WTC11 (cell line): Measurements from ENCODE around the gene METTL22. TPM values are rescaled to one million over a fixed set of nuclear protein-coding genes. Genes with fewer than 3 reads are reported as not detected.

Experiments
- ATAC-seq: fragments of 200-7000 bp; cut with Tn5 transposase; 2 replicates; pipeline ENCODE4 v1.10.0; 2021; ENCODE audit warnings: mild to moderate bottlenecking, moderate library complexity
- CTCF ChIA-PET: fragments of 300-600 bp; sonication (Branson Sonifier 250); formaldehyde crosslinking; loops from one replicate; lab custom pipeline; 2021; ENCODE audit warnings: antibody characterized with exemption; lab: Charles Lee
- POLR2A ChIA-PET: fragments of 350-600 bp; sonication (Branson Sonifier 250); formaldehyde crosslinking; loops from one replicate; lab custom pipeline; 2021; ENCODE audit warnings: antibody characterized with exemption; lab: Charles Lee
- DNase-seq: peaks from one replicate; pipeline ENCODE4 v3.0.0; 2021; ENCODE audit warnings: low spot score
- H3K27ac Mint-ChIP-seq: 2 replicates; pipeline ENCODE4 v1.8.0; 2021; ENCODE audit warnings: mixed read lengths
- H3K27me3 Mint-ChIP-seq: 2 replicates; pipeline ENCODE4 v1.8.0; 2021; ENCODE audit warnings: low read depth, mild to moderate bottlenecking, moderate library complexity, mixed read lengths
- H3K36me3 Mint-ChIP-seq: 2 replicates; pipeline ENCODE4 v1.8.0; 2021; ENCODE audit warnings: mixed read lengths
- H3K4me1 Mint-ChIP-seq: 2 replicates; pipeline ENCODE4 v1.8.0; 2022; ENCODE audit warnings: mixed read lengths
- H3K4me3 Mint-ChIP-seq: 2 replicates; pipeline ENCODE4 v1.8.0; 2021; ENCODE audit warnings: mild to moderate bottlenecking, moderate library complexity, mixed read lengths
- H3K9me3 Mint-ChIP-seq: 2 replicates; pipeline ENCODE4 v1.8.0; 2021; ENCODE audit warnings: mixed read lengths
- CREM ChIP-seq: sonication (generic); formaldehyde crosslinking; IDR thresholded peaks from 2 replicates; pipeline ENCODE4 v1.8.1; 2022; ENCODE audit warnings: mild to moderate bottlenecking, missing genetic modification reagents, moderate library complexity
- GABPB1 ChIP-seq: sonication (generic); formaldehyde crosslinking; IDR thresholded peaks from 2 replicates; pipeline ENCODE4 v1.8.1; 2023; ENCODE audit warnings: mild to moderate bottlenecking, missing genetic modification reagents
- IRF2 ChIP-seq: sonication (generic); formaldehyde crosslinking; IDR thresholded peaks from 2 replicates; pipeline ENCODE4 v1.8.0; 2022; ENCODE audit warnings: low read depth, missing genetic modification reagents, borderline replicate concordance
- SMAD3 ChIP-seq: sonication (generic); formaldehyde crosslinking; IDR thresholded peaks from 2 replicates; pipeline ENCODE4 v1.8.0; 2022; ENCODE audit warnings: missing genetic modification reagents, mild to moderate bottlenecking, borderline replicate concordance
- TP53 ChIP-seq: sonication (generic); formaldehyde crosslinking; IDR thresholded peaks from 2 replicates; pipeline ENCODE4 v1.8.1; 2023; ENCODE audit warnings: mild to moderate bottlenecking, missing genetic modification reagents
- total RNA-seq: library from RNA; stranded (reverse); gene quantifications from 3 replicates; pipeline ENCODE4 v1.2.3, GENCODE V29; 2021
- TF ChIP-seq, protein P1 (sequence below): fragments of 250-450 bp; sonication (Bioruptor Pico); IDR thresholded peaks from 2 replicates; pipeline ENCODE4 v1.9.0; 2021; ENCODE audit warnings: moderate library complexity, mild to moderate bottlenecking, inconsistent platforms, borderline replicate concordance
- TF ChIP-seq, protein P2 (sequence below): fragments of 250-450 bp; sonication (Bioruptor Pico); IDR thresholded peaks from 2 replicates; pipeline ENCODE4 v1.9.0; 2021; ENCODE audit warnings: mild to moderate bottlenecking, borderline replicate concordance
- TF ChIP-seq, protein P3 (sequence below): fragments of 200-600 bp; IDR thresholded peaks from 2 replicates; pipeline ENCODE4 v1.8.0; 2022; ENCODE audit warnings: antibody characterized with exemption
- TF ChIP-seq, protein P4 (sequence below): sonication (generic); formaldehyde crosslinking; IDR thresholded peaks from 2 replicates; pipeline ENCODE4 v1.8.0; 2022; ENCODE audit warnings: mild to moderate bottlenecking, missing genetic modification reagents
- TF ChIP-seq, protein P5 (sequence below): sonication (generic); formaldehyde crosslinking; IDR thresholded peaks from 2 replicates; pipeline ENCODE4 v1.8.1; 2023; ENCODE audit warnings: mild to moderate bottlenecking, missing genetic modification reagents, moderate library complexity

Gene METTL22
- total RNA-seq, 1 experiment from 2014 or later: 82.0 TPM

DNA sequence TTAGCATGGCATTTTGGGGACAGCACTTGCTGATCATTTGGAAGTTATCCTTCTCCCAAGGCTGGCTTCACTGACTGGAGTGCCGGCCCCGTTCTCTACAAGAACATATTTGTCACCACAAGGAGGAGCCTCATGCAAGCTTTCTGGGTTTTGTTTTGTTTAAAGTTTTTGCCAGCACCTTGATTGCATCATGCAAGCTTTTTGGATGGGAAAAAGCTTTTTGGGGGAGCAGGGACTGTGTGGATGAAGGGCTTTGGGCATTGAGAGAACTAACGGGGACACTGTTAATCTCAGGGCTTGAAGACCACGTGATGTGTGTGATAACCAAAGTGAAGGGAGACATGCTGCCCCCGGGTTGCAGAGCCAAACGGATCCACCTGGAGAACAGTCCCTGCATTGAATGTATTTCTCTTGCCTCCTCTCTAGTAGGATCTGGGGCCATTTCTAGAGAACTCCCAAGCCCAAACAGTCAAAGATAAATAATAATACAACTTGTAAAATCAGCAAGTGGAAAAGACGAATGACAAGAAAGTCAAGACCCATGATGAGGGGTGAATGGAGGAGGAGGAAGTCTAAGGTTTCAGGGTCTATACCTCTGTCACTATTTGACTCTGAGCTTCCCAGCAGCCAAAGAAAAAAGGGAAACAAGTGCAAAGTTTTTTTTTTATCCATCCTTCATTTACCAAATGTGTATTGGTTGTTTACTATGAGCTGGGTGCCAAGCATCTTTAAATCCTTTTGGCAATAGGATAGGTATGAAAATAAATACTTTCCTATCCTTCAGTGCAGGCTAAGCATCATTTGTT is 48.4 kb upstream of the METTL22 start:
- Mint-ChIP-seq H3K4me1 (peaks cover 23% of the 10 kb centered on the region), H3K27ac (no peak overlapping the region; the same call in 1 of the 2 replicates), H3K4me3 (no peak overlapping the region), H3K27me3 (no peaks in the 10 kb centered on the region), H3K36me3 (no peaks in the 10 kb centered on the region), H3K9me3 (peaks cover 4% of the 10 kb centered on the region)
- peak; percentile 55 for DNase-seq
- CTCF ChIA-PET: interaction anchor here (0.6 to 8.6 kb wide), 16 partner anchors 11 to 260 kb away, joined by 3 to 132 read pairs (median 4); partner anchors contain the start of gene TMEM114
- POLR2A ChIA-PET: interaction anchor here (0.5 to 2.4 kb wide), 4 partner anchors 62 to 429 kb away, joined by 3 to 5 read pairs (median 4); no protein-coding TSS in a partner anchor
- TF ChIP-seq GABPB1 (CRISPR knock-in tag) (peak; percentile 99), CREM (CRISPR knock-in tag) (no peak), TP53 (no peak)
- TF ChIP-seq, protein P1, sequence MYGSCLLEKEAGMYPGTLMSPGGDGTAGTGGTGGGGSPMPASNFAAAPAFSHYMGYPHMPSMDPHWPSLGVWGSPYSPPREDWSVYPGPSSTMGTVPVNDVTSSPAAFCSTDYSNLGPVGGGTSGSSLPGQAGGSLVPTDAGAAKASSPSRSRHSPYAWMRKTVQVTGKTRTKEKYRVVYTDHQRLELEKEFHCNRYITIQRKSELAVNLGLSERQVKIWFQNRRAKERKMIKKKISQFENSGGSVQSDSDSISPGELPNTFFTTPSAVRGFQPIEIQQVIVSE: no peak
- TF ChIP-seq, protein P2, sequence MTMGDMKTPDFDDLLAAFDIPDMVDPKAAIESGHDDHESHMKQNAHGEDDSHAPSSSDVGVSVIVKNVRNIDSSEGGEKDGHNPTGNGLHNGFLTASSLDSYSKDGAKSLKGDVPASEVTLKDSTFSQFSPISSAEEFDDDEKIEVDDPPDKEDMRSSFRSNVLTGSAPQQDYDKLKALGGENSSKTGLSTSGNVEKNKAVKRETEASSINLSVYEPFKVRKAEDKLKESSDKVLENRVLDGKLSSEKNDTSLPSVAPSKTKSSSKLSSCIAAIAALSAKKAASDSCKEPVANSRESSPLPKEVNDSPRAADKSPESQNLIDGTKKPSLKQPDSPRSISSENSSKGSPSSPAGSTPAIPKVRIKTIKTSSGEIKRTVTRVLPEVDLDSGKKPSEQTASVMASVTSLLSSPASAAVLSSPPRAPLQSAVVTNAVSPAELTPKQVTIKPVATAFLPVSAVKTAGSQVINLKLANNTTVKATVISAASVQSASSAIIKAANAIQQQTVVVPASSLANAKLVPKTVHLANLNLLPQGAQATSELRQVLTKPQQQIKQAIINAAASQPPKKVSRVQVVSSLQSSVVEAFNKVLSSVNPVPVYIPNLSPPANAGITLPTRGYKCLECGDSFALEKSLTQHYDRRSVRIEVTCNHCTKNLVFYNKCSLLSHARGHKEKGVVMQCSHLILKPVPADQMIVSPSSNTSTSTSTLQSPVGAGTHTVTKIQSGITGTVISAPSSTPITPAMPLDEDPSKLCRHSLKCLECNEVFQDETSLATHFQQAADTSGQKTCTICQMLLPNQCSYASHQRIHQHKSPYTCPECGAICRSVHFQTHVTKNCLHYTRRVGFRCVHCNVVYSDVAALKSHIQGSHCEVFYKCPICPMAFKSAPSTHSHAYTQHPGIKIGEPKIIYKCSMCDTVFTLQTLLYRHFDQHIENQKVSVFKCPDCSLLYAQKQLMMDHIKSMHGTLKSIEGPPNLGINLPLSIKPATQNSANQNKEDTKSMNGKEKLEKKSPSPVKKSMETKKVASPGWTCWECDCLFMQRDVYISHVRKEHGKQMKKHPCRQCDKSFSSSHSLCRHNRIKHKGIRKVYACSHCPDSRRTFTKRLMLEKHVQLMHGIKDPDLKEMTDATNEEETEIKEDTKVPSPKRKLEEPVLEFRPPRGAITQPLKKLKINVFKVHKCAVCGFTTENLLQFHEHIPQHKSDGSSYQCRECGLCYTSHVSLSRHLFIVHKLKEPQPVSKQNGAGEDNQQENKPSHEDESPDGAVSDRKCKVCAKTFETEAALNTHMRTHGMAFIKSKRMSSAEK (CRISPR knock-in tag): no peak
- TF ChIP-seq, protein P3, sequence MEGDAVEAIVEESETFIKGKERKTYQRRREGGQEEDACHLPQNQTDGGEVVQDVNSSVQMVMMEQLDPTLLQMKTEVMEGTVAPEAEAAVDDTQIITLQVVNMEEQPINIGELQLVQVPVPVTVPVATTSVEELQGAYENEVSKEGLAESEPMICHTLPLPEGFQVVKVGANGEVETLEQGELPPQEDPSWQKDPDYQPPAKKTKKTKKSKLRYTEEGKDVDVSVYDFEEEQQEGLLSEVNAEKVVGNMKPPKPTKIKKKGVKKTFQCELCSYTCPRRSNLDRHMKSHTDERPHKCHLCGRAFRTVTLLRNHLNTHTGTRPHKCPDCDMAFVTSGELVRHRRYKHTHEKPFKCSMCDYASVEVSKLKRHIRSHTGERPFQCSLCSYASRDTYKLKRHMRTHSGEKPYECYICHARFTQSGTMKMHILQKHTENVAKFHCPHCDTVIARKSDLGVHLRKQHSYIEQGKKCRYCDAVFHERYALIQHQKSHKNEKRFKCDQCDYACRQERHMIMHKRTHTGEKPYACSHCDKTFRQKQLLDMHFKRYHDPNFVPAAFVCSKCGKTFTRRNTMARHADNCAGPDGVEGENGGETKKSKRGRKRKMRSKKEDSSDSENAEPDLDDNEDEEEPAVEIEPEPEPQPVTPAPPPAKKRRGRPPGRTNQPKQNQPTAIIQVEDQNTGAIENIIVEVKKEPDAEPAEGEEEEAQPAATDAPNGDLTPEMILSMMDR: peak; percentile 35; the same call in 1 of the 2 replicates
- TF ChIP-seq, protein P4, sequence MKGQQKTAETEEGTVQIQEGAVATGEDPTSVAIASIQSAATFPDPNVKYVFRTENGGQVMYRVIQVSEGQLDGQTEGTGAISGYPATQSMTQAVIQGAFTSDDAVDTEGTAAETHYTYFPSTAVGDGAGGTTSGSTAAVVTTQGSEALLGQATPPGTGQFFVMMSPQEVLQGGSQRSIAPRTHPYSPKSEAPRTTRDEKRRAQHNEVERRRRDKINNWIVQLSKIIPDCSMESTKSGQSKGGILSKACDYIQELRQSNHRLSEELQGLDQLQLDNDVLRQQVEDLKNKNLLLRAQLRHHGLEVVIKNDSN (CRISPR knock-in tag): 0 out of 2 replicates have a peak, but pooled peaks have one; percentile 47
- TF ChIP-seq, protein P5, sequence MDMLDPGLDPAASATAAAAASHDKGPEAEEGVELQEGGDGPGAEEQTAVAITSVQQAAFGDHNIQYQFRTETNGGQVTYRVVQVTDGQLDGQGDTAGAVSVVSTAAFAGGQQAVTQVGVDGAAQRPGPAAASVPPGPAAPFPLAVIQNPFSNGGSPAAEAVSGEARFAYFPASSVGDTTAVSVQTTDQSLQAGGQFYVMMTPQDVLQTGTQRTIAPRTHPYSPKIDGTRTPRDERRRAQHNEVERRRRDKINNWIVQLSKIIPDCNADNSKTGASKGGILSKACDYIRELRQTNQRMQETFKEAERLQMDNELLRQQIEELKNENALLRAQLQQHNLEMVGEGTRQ (CRISPR knock-in tag): peak; percentile 58; the same call in 1 of the 2 replicates
- ATAC-seq: peak; percentile 49

DNA sequence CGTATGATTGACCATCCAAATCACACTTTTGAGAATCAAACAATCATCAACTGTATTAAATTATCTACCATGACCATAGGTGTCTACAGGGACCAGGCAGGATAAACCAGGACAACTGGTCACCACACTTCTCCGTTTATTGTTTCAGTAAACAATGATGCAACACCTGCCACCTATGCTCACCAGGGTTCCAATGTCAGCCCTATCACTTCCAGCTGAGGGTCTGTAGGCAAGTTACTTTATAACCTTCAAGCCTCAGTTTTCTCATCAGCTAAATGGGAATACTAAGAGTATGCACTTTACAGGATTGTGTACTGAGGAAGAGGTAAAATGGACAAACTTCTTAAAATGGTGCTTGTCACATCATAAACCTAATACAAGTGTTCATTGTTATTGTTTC is 46.1 kb upstream of the METTL22 start:
- no peak for DNase-seq
- ChIA-PET POLR2A (no interaction called here), CTCF (interaction anchor here (0.6 to 8.6 kb wide), 2 partner anchors 60 to 201 kb away, joined by 3 to 132 read pairs; no protein-coding TSS in a partner anchor)
- ATAC-seq: no peak
- Mint-ChIP-seq H3K4me1 (peaks cover 20% of the 10 kb centered on the region), H3K27ac (no peak overlapping the region), H3K27me3 (no peaks in the 10 kb centered on the region), H3K36me3 (no peaks in the 10 kb centered on the region), H3K9me3 (peaks cover 4% of the 10 kb centered on the region), H3K4me3 (no peak overlapping the region)
- TF ChIP-seq GABPB1 (CRISPR knock-in tag): peak; percentile 95
- no peak for TF ChIP-seq IRF2
- TF ChIP-seq SMAD3 (CRISPR knock-in tag): no peak
